Chondrocyte (in vitro differentiated cells): ENCODE measurements around the gene GNAI1. TPM values are rescaled to one million over a fixed set of nuclear protein-coding genes. Genes with fewer than 3 reads are reported as not detected.

Experiments used
- DNase-seq: peaks from one replicate; pipeline ENCODE4 v3.0.0; 2021; ENCODE audit warnings: mixed read lengths, low spot score
- H3K27ac Mint-ChIP-seq: one replicate; pipeline ENCODE4 v1.8.0; 2021; ENCODE audit warnings: mild to moderate bottlenecking, moderate library complexity, mixed read lengths; ENCODE audit not compliant: unreplicated experiment
- H3K27me3 Mint-ChIP-seq: 2 replicates; pipeline ENCODE4 v1.8.0; 2021; ENCODE audit warnings: low read depth, mixed read lengths
- H3K36me3 Mint-ChIP-seq: 2 replicates; pipeline ENCODE4 v1.8.0; 2021; ENCODE audit warnings: low read depth, mixed read lengths
- H3K4me1 Mint-ChIP-seq: 2 replicates; pipeline ENCODE4 v1.8.0; 2021; ENCODE audit warnings: low read depth, mild to moderate bottlenecking, mixed read lengths
- H3K4me3 Mint-ChIP-seq: one replicate; pipeline ENCODE4 v1.8.0; 2021; ENCODE audit warnings: mild to moderate bottlenecking, moderate library complexity, mixed read lengths; ENCODE audit not compliant: unreplicated experiment
- H3K9me3 Mint-ChIP-seq: 2 replicates; pipeline ENCODE4 v1.8.0; 2021; ENCODE audit warnings: low read depth, mixed read lengths
- total RNA-seq: library from RNA; stranded (reverse); gene quantifications from 3 replicates; pipeline ENCODE4 v1.2.1, GENCODE V29; 2021
- TF ChIP-seq, protein P1 (sequence below): fragments of 200-600 bp; sonication (generic); IDR thresholded peaks from 2 replicates; pipeline ENCODE4 v1.5.0; 2021; ENCODE audit warnings: antibody characterized with exemption, mild to moderate bottlenecking, moderate library complexity

The GNAI1 gene
- total RNA-seq, 1 donor from 2014 or later = 27.4 TPM

DNA sequence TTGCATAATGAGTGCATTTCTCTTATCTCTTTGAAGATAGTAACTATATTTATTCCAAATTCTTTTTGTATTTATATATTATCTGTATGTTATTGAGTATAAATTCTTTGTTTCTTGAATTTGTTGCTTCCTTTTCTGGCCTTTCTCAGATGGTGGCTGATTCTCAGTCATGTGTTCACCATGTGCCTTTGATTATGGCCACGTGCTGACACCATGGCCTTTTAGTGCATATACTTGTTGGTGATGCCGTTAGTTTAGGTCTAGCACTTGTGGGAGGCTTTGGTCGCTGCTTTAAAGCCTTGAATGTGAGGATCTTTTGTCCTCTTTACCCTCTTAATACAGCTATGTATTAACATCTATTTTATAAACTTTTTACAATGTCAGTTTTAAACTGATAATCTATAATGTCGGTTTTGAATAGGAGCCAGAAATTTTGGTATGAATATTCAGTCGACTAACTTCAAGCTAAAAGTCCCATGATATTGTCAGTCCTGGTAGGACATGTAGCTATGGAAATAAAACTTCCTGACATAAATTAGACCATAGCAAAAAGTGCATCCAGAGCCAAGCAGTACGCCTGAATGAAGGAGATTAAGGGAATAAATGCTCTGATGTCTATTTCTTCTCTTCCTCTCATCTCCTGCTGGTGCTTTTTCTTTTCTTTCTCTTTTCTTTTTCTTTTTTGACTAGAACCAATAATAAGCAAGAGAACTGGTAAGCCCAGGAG is 130.3 kb downstream of the GNAI1 start:
- Mint-ChIP-seq H3K36me3 (no peaks in the 10 kb centered on the region), H3K9me3 (no peaks in the 10 kb centered on the region), H3K27ac (no peak overlapping the region), H3K27me3 (no peaks in the 10 kb centered on the region), H3K4me3 (no peak overlapping the region), H3K4me1 (peaks cover 10% of the 10 kb centered on the region)
- TF ChIP-seq, protein P1, sequence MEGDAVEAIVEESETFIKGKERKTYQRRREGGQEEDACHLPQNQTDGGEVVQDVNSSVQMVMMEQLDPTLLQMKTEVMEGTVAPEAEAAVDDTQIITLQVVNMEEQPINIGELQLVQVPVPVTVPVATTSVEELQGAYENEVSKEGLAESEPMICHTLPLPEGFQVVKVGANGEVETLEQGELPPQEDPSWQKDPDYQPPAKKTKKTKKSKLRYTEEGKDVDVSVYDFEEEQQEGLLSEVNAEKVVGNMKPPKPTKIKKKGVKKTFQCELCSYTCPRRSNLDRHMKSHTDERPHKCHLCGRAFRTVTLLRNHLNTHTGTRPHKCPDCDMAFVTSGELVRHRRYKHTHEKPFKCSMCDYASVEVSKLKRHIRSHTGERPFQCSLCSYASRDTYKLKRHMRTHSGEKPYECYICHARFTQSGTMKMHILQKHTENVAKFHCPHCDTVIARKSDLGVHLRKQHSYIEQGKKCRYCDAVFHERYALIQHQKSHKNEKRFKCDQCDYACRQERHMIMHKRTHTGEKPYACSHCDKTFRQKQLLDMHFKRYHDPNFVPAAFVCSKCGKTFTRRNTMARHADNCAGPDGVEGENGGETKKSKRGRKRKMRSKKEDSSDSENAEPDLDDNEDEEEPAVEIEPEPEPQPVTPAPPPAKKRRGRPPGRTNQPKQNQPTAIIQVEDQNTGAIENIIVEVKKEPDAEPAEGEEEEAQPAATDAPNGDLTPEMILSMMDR = no peak
- DNase-seq = no peak

GRCh38 chr7:80272560-80273239 is 138.1 kb downstream of the GNAI1 start:
- Mint-ChIP-seq H3K4me1 (peaks cover 10% of the 10 kb centered on the region), H3K36me3 (no peaks in the 10 kb centered on the region), H3K9me3 (no peaks in the 10 kb centered on the region), H3K27me3 (no peaks in the 10 kb centered on the region), H3K27ac (no peak overlapping the region), H3K4me3 (no peak overlapping the region)
- TF ChIP-seq, protein P1 = no peak
- DNase-seq = no peak

DNA sequence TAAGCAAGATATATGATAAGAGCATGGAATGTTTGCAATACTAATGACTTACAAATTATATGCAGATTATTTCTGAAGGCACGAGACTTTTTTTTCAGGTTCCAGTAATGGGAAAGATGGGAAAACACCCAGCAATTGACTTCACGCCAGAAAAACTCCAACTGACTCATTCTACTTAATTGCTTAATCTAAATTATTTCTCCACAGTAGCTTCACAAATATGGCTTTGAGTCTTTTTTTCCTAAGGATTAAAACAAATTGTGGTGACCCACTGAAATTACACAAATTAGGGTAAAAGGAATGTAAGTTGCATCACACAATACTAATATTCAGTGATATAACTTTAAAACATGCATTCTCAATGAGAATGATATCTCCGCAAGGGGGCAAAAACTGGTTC is 138.7 kb downstream of the GNAI1 start:
- no peaks in the 10 kb centered on the region for H3K9me3 Mint-ChIP-seq
- no peaks in the 10 kb centered on the region for H3K36me3 Mint-ChIP-seq
- no peaks in the 10 kb centered on the region for H3K27me3 Mint-ChIP-seq
- DNase-seq = no peak
- TF ChIP-seq, protein P1 = no peak
- no peak overlapping the region for H3K4me3 Mint-ChIP-seq
- H3K4me1 Mint-ChIP-seq = peaks cover 16% of the 10 kb centered on the region
- no peak overlapping the region for H3K27ac Mint-ChIP-seq

DNA sequence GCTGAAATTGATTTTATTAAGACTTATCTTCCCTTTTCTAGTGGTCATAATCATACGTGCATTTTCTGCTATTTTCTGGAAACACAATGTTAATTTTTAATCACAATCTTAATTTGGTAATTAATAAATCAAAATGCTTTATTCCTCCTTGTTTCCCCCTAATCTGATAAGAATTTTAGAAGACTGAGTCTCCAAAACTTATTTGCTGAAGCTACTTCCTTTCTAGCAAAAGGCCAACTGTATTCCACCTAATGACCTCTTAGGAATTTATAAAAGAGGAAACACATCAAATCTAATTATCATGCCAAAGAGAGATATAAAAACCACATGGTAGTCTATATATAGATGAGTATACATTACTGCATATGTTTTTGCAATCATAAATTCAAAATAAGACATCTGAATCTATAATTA is 140.6 kb downstream of the GNAI1 start:
- H3K4me3 Mint-ChIP-seq = no peak overlapping the region
- H3K27me3 Mint-ChIP-seq = no peaks in the 10 kb centered on the region
- no peaks in the 10 kb centered on the region for H3K36me3 Mint-ChIP-seq
- TF ChIP-seq, protein P1 = no peak
- no peak overlapping the region for H3K27ac Mint-ChIP-seq
- DNase-seq = no peak
- peaks cover 24% of the 10 kb centered on the region for H3K4me1 Mint-ChIP-seq
- no peaks in the 10 kb centered on the region for H3K9me3 Mint-ChIP-seq
